Left lung (tissue), 10 donors: ENCODE data around the gene CAMTA1. TPM values are rescaled to one million over a fixed set of nuclear protein-coding genes. Genes with fewer than 3 reads are reported as not detected.
"Not testable (repeated sequence)": the region's sequence is repeated elsewhere in the genome, so short reads cannot be mapped to it uniquely, and the experiment has no call there.

Source experiments
- ATAC-seq: fragments of 200-7000 bp; cut with Tn5 transposase; one replicate; pipeline ENCODE4 v1.9.1; 2020; ENCODE audit warnings: moderate library complexity
- DNase-seq, 4 donors: peaks; one replicate each; pipeline ENCODE4 v3.0.0-alpha.2; 2013 to 2020
- H3K27ac ChIP-seq, 2 donors: fragments of 200-600 bp; sonication (generic) in 1 of 2; one replicate each; pipeline versions ENCODE4 v1.5.0 to v1.8.0; 2020 to 2021
- H3K27me3 ChIP-seq, 2 donors: fragments of 200-600 bp; sonication (generic) in 1 of 2; one replicate each; pipeline versions ENCODE4 v1.5.0 to v1.8.0; 2020 to 2021
- H3K36me3 ChIP-seq, 2 donors: fragments of 200-600 bp; sonication (generic) in 1 of 2; one replicate each; pipeline versions ENCODE4 v1.5.0 to v1.8.0; 2020 to 2021
- H3K4me1 ChIP-seq, 2 donors: fragments of 200-600 bp; one replicate each; pipeline ENCODE4 v1.8.0; 2021
- H3K4me3 ChIP-seq, 2 donors: fragments of 200-600 bp; sonication (generic) in 1 of 2; one replicate each; pipeline versions ENCODE4 v1.5.0 to v1.8.0; 2020 to 2021; ENCODE audit warnings: mild to moderate bottlenecking in 1 of 2
- H3K9me3 ChIP-seq, 2 donors: fragments of 200-600 bp; sonication (generic) in 1 of 2; one replicate each; pipeline versions ENCODE4 v1.5.0 to v1.8.0; 2020 to 2021
- CTCF ChIP-seq, 2 donors: fragments of 200-600 bp; sonication (generic) in 1 of 2; IDR thresholded peaks; one replicate each; pipeline versions ENCODE4 v1.5.0 to v1.8.0; 2021; ENCODE audit warnings: antibody characterized with exemption in 2 of 2
- intact Hi-C, 2 donors: fragments of 100-400 bp; cut with DNase I; formaldehyde crosslinking; loops; one replicate each; pipeline versions ENCODE4 v1.11.2 to v1.14.2; 2022
- polyA plus RNA-seq, 6 donors: library from polyadenylated mRNA; unstranded; fragments of 120-200 nt; gene quantifications; one replicate each; pipeline ENCODE4 v1.2.1, GENCODE V29; 2013; ENCODE audit not compliant: insufficient read length in 6 of 6
- total RNA-seq, 2 donors: library from RNA; stranded (reverse); fragmentation: NEBNext Ultra II Directional; extraction: Animal tissue kit (Norgen Biotek cat#: 25700); gene quantifications; one replicate each; pipeline ENCODE4 v1.2.1, GENCODE V29; 2021
- donor health status: DM: no; HTN: yes; CAD: no.
- donor health status: DM: no; HTN: no; CAD: no.

CAMTA1 gene
- total and polyA plus RNA-seq, 8 donors, result 42.7 to 69.1 (median 49.4) TPM

GRCh38 chr1:6805004-6805416 is 19.8 kb downstream of the CAMTA1 start:
- no peak for ATAC-seq
- TF ChIP-seq CTCF (IDR thresholded peaks at IDR 0.05), result no peak
- Histone ChIP-seq H3K9me3 (no peaks in the 10 kb centered on the region), H3K36me3 (no peaks in the 10 kb centered on the region), H3K27ac (no peak overlapping the region), H3K4me3 (no peak overlapping the region), H3K4me1 (peaks cover 14 to 25% of the 10 kb centered on the region in 2 donors), H3K27me3 (no peaks in the 10 kb centered on the region)
- intact Hi-C loops, result loop anchor here in 1 of 2 donors (10.0 kb wide), 1 partner anchor 80 kb away; no protein-coding TSS in a partner anchor
- no peak for DNase-seq

DNA sequence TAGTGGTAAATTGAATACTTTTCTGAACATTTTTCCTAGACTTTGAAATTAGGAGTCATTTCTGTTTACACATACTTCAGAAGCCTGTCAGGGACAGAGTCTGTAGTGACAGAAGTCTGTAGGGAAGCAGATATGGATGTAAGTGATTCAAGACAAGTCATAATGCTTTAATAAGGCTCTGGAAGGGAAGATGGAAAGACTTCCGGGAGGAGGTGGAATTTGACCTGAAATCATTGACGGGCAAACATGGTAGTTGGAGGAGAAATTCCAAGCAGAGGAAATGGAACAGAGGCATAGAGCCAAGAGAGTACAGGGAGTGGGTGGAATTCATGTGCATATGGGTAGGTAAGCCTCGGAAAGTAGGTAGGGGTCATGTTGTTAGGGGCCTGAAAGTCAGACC is 22.5 kb downstream of the CAMTA1 start:
- intact Hi-C loops, result loop anchor here in 1 of 2 donors (10.0 kb wide), 1 partner anchor 77 kb away; no protein-coding TSS in a partner anchor
- no peak for TF ChIP-seq CTCF (IDR thresholded peaks at IDR 0.05)
- DNase-seq (no peak), ATAC-seq (no peak)
- no peaks in the 10 kb centered on the region for H3K9me3 ChIP-seq
- H3K27ac ChIP-seq, result no peak overlapping the region
- no peaks in the 10 kb centered on the region for H3K36me3 ChIP-seq
- H3K4me1 ChIP-seq, result peaks cover 0 to 9% of the 10 kb centered on the region in 2 donors
- H3K4me3 ChIP-seq, result no peak overlapping the region
- no peaks in the 10 kb centered on the region for H3K27me3 ChIP-seq

DNA sequence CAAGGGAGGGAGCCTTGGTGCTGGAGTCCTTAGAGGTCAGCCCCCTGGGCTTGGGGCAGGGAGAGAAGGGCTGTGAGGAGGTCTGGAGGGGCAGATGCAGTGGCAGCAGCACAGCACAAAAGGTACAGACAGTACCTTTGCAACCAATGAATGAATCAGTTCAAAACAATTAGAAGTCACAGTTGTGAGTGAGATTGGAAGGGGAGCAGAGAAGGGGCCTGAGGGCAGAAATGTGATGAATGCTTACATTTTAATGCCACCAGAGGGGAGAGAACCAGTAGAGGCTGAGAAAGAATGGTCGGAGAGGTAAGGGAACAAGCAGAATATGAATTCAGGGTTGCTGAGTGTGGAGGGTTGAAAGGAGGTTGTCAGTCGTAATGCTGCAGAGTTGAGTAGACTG is 24.2 kb downstream of the CAMTA1 start:
- H3K27ac ChIP-seq, result no peak overlapping the region
- H3K27me3 ChIP-seq, result no peaks in the 10 kb centered on the region
- no peaks in the 10 kb centered on the region for H3K36me3 ChIP-seq
- H3K4me1 ChIP-seq, result peaks cover 0 to 9% of the 10 kb centered on the region in 2 donors
- DNase-seq (no peak), ATAC-seq (no peak)
- no peaks in the 10 kb centered on the region for H3K9me3 ChIP-seq
- intact Hi-C loops, result loop anchor here in 1 of 2 donors (10.0 kb wide), 1 partner anchor 75 kb away; no protein-coding TSS in a partner anchor
- H3K4me3 ChIP-seq, result no peak overlapping the region
- no peak for TF ChIP-seq CTCF (IDR thresholded peaks at IDR 0.05)

- ATAC-seq, H3K27me3 ChIP-seq, intact Hi-C loops, DNase-seq, H3K4me1 ChIP-seq, H3K36me3 ChIP-seq, H3K9me3 ChIP-seq, H3K4me3 ChIP-seq, H3K27ac ChIP-seq: not testable (repeated sequence)
Measured at GRCh38 chr1:6810146-6810734, 25.0 kb downstream of the CAMTA1 start.

DNA sequence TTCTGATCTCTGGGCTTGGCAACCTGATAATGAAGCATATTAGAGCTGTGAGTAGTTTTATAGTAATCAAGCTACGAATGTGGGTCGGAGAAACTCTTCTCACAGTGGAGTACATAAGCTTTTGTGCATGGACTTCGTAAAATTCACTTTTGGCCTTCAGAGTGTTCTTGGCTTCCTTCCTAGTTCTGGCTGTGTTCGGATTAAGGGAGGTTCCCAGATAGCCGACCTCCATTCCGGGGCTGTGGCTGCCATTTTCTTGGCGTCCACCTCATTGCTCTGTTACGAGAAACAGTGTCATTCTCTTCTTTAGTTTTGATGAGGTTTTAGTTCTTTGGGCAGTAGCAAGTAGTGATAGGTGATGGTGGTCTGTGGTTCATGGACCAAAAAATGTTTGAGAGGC is 26.3 kb downstream of the CAMTA1 start:
- Histone ChIP-seq H3K36me3 (no peaks in the 10 kb centered on the region), H3K4me1 (no peaks in the 10 kb centered on the region), H3K27me3 (no peaks in the 10 kb centered on the region), H3K27ac (no peak overlapping the region), H3K4me3 (no peak overlapping the region), H3K9me3 (no peaks in the 10 kb centered on the region)
- DNase-seq (no peak), ATAC-seq (no peak)
- no peak for TF ChIP-seq CTCF (IDR thresholded peaks at IDR 0.05)
- intact Hi-C loops, result no loop called here

- no peaks in the 10 kb centered on the region for H3K4me1 ChIP-seq
- H3K27ac ChIP-seq, result no peak overlapping the region
- ATAC-seq, result no peak
- H3K4me3 ChIP-seq, result no peak overlapping the region
- intact Hi-C loops, result no loop called here
- DNase-seq, result no peak
- TF ChIP-seq CTCF (IDR thresholded peaks at IDR 0.05), result no peak
- H3K27me3 ChIP-seq, result no peaks in the 10 kb centered on the region
- no peaks in the 10 kb centered on the region for H3K36me3 ChIP-seq
- no peaks in the 10 kb centered on the region for H3K9me3 ChIP-seq
Measured at GRCh38 chr1:6813165-6813564, 27.9 kb downstream of the CAMTA1 start.
